Activated CD4-positive, alpha-beta memory T cell treated with anti-CD3 and anti-CD28 coated beads for 36 hours (primary cell): ENCODE results near the gene CISTR. TPM values are rescaled to one million over a fixed set of nuclear protein-coding genes. Genes with fewer than 3 reads are reported as not detected.

Experiments
- CTCF ChIA-PET: fragments of 350-600 bp; sonication (Branson Sonifier 250); formaldehyde crosslinking; loops from one replicate; lab custom pipeline; 2021; ENCODE audit warnings: antibody characterized with exemption, inconsistent platforms; lab: Charles Lee
- POLR2A ChIA-PET: fragments of 350-600 bp; sonication (Branson Sonifier 250); formaldehyde crosslinking; loops from one replicate; lab custom pipeline; 2021; ENCODE audit warnings: antibody characterized with exemption; lab: Charles Lee
- DNase-seq: peaks from one replicate; pipeline ENCODE4 v3.0.0-alpha.2; 2020
- H3K27ac Mint-ChIP-seq: one replicate; pipeline ENCODE4 v1.8.0; 2021; ENCODE audit warnings: mixed read lengths
- H3K27me3 Mint-ChIP-seq: one replicate; pipeline ENCODE4 v1.8.0; 2021; ENCODE audit warnings: mixed read lengths
- H3K36me3 Mint-ChIP-seq: one replicate; pipeline ENCODE4 v1.8.0; 2021; ENCODE audit warnings: mixed read lengths
- H3K4me1 Mint-ChIP-seq: one replicate; pipeline ENCODE4 v1.8.0; 2021; ENCODE audit warnings: low read depth, mixed read lengths
- H3K4me3 Mint-ChIP-seq: one replicate; pipeline ENCODE4 v1.8.0; 2021; ENCODE audit warnings: mild to moderate bottlenecking, mixed read lengths
- H3K9me3 Mint-ChIP-seq: one replicate; pipeline ENCODE4 v1.8.0; 2021; ENCODE audit warnings: mixed read lengths
- intact Hi-C: fragments of 100-400 bp; cut with micrococcal nuclease; formaldehyde crosslinking; loops from one replicate; pipeline ENCODE4 v1.15.1; 2023
- total RNA-seq, 2 experiments: library from RNA; stranded (reverse); gene quantifications; one replicate each; pipeline ENCODE4 v1.2.3, GENCODE V29; 2021

Gene CISTR
- total RNA-seq, 2 experiments from 2014 or later = not detected

GRCh38 chr12:53739214-53740129 is 12.3 kb downstream of the CISTR start:
- H3K4me3 Mint-ChIP-seq = peak overlapping the region; percentile 43
- H3K9me3 Mint-ChIP-seq = no peaks in the 10 kb centered on the region
- peaks cover 21% of the 10 kb centered on the region for H3K4me1 Mint-ChIP-seq
- no peak for DNase-seq
- CTCF ChIA-PET = interaction anchor here (1.0 to 1.4 kb wide), 6 partner anchors 7 to 196 kb away, joined by 3 to 5 read pairs (median 4); no protein-coding TSS in a partner anchor
- intact Hi-C loops = no loop called here
- no peaks in the 10 kb centered on the region for H3K36me3 Mint-ChIP-seq
- H3K27ac Mint-ChIP-seq = no peak overlapping the region
- H3K27me3 Mint-ChIP-seq = peaks cover 30% of the 10 kb centered on the region
- POLR2A ChIA-PET = interaction anchor here (0.7 kb wide), 1 partner anchor 64 kb away, joined by 3 read pairs; the partner anchor contains the start of gene ATP5MC2

GRCh38 chr12:53738406-53739213 is 13.2 kb downstream of the CISTR start:
- intact Hi-C loops = no loop called here
- peak; percentile 55 for DNase-seq
- peaks cover 28% of the 10 kb centered on the region for H3K27me3 Mint-ChIP-seq
- H3K36me3 Mint-ChIP-seq = no peaks in the 10 kb centered on the region
- ChIA-PET POLR2A (interaction anchor here (0.7 kb wide), 1 partner anchor 63 kb away, joined by 3 read pairs; the partner anchor contains the start of gene ATP5MC2), CTCF (interaction anchor here (1.0 to 1.4 kb wide), 4 partner anchors 8 to 195 kb away, joined by 3 to 5 read pairs (median 4); no protein-coding TSS in a partner anchor)
- H3K4me1 Mint-ChIP-seq = peaks cover 23% of the 10 kb centered on the region
- no peak overlapping the region for H3K27ac Mint-ChIP-seq
- peak overlapping the region; percentile 33 for H3K4me3 Mint-ChIP-seq
- no peaks in the 10 kb centered on the region for H3K9me3 Mint-ChIP-seq

- peaks cover 22% of the 10 kb centered on the region for H3K27me3 Mint-ChIP-seq
- H3K4me1 Mint-ChIP-seq = peaks cover 20% of the 10 kb centered on the region
- H3K27ac Mint-ChIP-seq = no peak overlapping the region
- H3K9me3 Mint-ChIP-seq = no peaks in the 10 kb centered on the region
- POLR2A ChIA-PET = no interaction called here
- CTCF ChIA-PET = interaction anchor here (1.0 to 14.1 kb wide), 2 partner anchors 7 to 9 kb away, joined by 5 to 269 read pairs; no protein-coding TSS in a partner anchor
- intact Hi-C loops = no loop called here
- H3K4me3 Mint-ChIP-seq = no peak overlapping the region
- DNase-seq = no peak
- no peaks in the 10 kb centered on the region for H3K36me3 Mint-ChIP-seq
Observed at GRCh38 chr12:53737951-53738405, 13.8 kb downstream of the CISTR start.

GRCh38 chr12:53737093-53737808 is 14.5 kb downstream of the CISTR start:
- Mint-ChIP-seq H3K4me3 (no peak overlapping the region), H3K4me1 (peaks cover 20% of the 10 kb centered on the region), H3K9me3 (no peaks in the 10 kb centered on the region), H3K36me3 (no peaks in the 10 kb centered on the region), H3K27me3 (peaks cover 20% of the 10 kb centered on the region), H3K27ac (no peak overlapping the region)
- intact Hi-C loops = no loop called here
- DNase-seq = no peak
- ChIA-PET POLR2A (no interaction called here), CTCF (interaction anchor here (1.4 to 14.1 kb wide), 3 partner anchors 8 to 35 kb away, joined by 5 to 269 read pairs (median 5); no protein-coding TSS in a partner anchor)

- CTCF ChIA-PET = interaction anchor here (1.4 to 14.1 kb wide), 3 partner anchors 8 to 35 kb away, joined by 5 to 269 read pairs (median 5); no protein-coding TSS in a partner anchor
- Mint-ChIP-seq H3K27me3 (peaks cover 18% of the 10 kb centered on the region), H3K27ac (no peak overlapping the region), H3K4me1 (peaks cover 20% of the 10 kb centered on the region), H3K4me3 (no peak overlapping the region), H3K36me3 (no peaks in the 10 kb centered on the region), H3K9me3 (no peaks in the 10 kb centered on the region)
- POLR2A ChIA-PET = no interaction called here
- intact Hi-C loops = no loop called here
- no peak for DNase-seq
Observed at GRCh38 chr12:53736592-53736991, 15.2 kb downstream of the CISTR start.

DNA sequence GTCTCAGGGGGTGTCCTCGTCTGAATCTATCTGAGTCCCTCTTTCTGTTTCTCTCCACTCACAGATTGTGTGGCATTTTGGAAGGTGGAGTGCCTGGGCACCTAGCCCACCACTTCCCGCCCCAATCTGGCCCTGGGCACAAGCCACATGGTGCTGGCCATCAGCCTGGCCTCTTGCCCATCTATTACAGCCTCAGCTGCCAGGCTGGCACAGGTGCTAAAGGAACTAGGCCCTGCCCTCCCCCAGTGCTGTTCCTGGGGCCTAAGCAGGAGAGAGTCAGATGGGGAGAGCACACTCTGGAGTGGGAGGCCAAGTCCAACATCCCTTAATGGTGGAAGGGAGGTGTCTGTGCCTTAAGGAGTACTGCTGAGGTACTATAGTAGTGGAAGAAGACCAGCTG is 16.2 kb downstream of the CISTR start:
- ChIA-PET CTCF (interaction anchor here (0.6 to 14.1 kb wide), 3 partner anchors 9 to 36 kb away, joined by 3 to 269 read pairs (median 5); no protein-coding TSS in a partner anchor), POLR2A (no interaction called here)
- Mint-ChIP-seq H3K27me3 (peaks cover 18% of the 10 kb centered on the region), H3K9me3 (no peaks in the 10 kb centered on the region), H3K36me3 (no peaks in the 10 kb centered on the region), H3K4me3 (no peak overlapping the region), H3K4me1 (peaks cover 20% of the 10 kb centered on the region), H3K27ac (no peak overlapping the region)
- DNase-seq = no peak
- intact Hi-C loops = no loop called here

DNA sequence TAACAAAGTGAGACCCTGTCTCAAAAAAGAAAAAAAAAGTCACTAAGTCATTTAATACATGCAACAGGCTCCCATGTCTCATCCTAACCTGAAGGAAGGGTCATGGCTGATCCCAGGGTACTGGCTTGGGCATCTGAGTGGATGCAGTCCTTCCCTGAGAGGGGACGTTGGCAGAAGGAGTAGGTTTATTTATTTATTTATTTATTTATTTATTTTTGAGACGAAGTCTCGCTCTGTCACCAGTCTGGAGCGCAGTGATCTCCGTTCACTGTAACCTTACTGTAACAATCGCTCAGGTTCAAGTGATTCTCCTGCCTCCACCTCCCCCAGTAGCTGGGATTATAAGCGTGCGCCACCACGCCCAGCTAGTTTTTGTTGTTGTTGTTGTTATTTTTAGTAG is 17.4 kb downstream of the CISTR start:
- ChIA-PET CTCF (interaction anchor here (1.0 to 14.1 kb wide), 3 partner anchors 11 to 32 kb away, joined by 3 to 269 read pairs (median 4); no protein-coding TSS in a partner anchor), POLR2A (no interaction called here)
- H3K27me3 Mint-ChIP-seq = peaks cover 15% of the 10 kb centered on the region
- DNase-seq = no peak
- H3K36me3 Mint-ChIP-seq = no peaks in the 10 kb centered on the region
- intact Hi-C loops = no loop called here
- no peak overlapping the region for H3K4me3 Mint-ChIP-seq
- no peak overlapping the region for H3K27ac Mint-ChIP-seq
- no peaks in the 10 kb centered on the region for H3K9me3 Mint-ChIP-seq
- peaks cover 17% of the 10 kb centered on the region for H3K4me1 Mint-ChIP-seq

DNA sequence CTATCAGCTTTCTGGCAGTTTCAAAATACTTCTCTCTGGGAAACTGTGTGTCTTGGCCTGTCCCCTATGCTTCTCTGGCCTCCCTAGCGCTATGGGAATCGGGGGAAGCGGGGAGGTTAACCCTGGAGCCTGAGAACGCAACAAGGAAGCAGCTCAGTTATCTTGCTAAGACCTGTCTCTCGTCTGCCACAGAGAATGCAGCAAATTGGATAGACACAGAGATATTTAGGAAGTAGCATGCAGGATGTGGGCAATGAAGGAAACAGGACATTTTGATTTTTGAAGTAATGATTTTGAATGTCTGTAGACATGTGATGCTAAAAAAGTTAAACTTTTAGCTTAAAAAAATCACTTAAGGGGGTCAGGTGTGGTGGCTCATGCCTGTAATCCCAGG is 18.0 kb downstream of the CISTR start:
- DNase-seq = no peak
- Mint-ChIP-seq H3K4me3 (no peak overlapping the region), H3K36me3 (no peaks in the 10 kb centered on the region), H3K27me3 (peaks cover 9% of the 10 kb centered on the region), H3K4me1 (peaks cover 11% of the 10 kb centered on the region), H3K27ac (no peak overlapping the region), H3K9me3 (no peaks in the 10 kb centered on the region)
- ChIA-PET POLR2A (no interaction called here), CTCF (interaction anchor here (1.0 to 14.1 kb wide), 3 partner anchors 11 to 32 kb away, joined by 3 to 269 read pairs (median 4); no protein-coding TSS in a partner anchor)
- intact Hi-C loops = no loop called here

GRCh38 chr12:53733051-53733806 is 18.6 kb downstream of the CISTR start:
- ChIA-PET POLR2A (no interaction called here), CTCF (interaction anchor here (1.0 to 14.1 kb wide), 3 partner anchors 12 to 31 kb away, joined by 3 to 269 read pairs (median 4); no protein-coding TSS in a partner anchor)
- Mint-ChIP-seq H3K4me3 (no peak overlapping the region), H3K27ac (no peak overlapping the region), H3K9me3 (no peaks in the 10 kb centered on the region), H3K4me1 (peaks cover 11% of the 10 kb centered on the region), H3K36me3 (no peaks in the 10 kb centered on the region), H3K27me3 (peaks cover 6% of the 10 kb centered on the region)
- intact Hi-C loops = no loop called here
- DNase-seq = no peak

- intact Hi-C loops = loop anchor here (10.0 kb wide), 1 partner anchor 545 kb away; no protein-coding TSS in a partner anchor
- Mint-ChIP-seq H3K4me3 (no peak overlapping the region), H3K9me3 (no peaks in the 10 kb centered on the region), H3K27me3 (no peaks in the 10 kb centered on the region), H3K27ac (no peak overlapping the region), H3K36me3 (no peaks in the 10 kb centered on the region), H3K4me1 (peaks cover 23% of the 10 kb centered on the region)
- ChIA-PET POLR2A (interaction anchor here (0.6 kb wide), 1 partner anchor 11 kb away, joined by 4 read pairs; no protein-coding TSS in a partner anchor), CTCF (interaction anchor here (1.0 to 14.1 kb wide), 5 partner anchors 10 to 186 kb away, joined by 3 to 269 read pairs (median 4); partner anchors contain the start of gene ATP5MC2)
- no peak for DNase-seq
Observed at GRCh38 chr12:53729644-53730043, 22.1 kb downstream of the CISTR start.
